Fibroblast of skin of abdomen (primary cell): ENCODE measurements around the gene KIRREL3.

Experiments
- DNase-seq: peaks from one replicate; pipeline ENCODE4 v3.0.0-alpha.2; 2013

KIRREL3 gene

GRCh38 chr11:126776119-126776518 lies 224.5 kb downstream of the KIRREL3 start:
- DNase-seq = no peak

DNA sequence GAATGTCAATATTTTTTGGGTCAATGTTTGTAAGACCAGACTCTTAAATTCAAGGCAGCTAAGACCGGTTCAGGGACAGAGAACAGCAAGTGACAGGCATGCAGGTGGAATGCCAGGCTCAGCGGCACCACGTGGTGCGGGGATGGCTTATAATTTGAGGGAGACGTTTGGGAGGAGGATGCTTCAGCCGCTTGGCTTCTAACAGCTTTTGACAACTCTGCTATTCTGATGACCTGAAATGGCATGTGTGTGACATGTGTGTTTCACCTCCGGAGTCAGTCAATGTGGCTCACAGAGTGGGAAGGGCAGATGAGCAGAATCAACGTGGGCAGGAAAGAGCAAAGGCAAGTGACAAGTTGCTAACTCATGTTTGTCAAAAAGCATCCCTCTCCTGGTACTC lies 228.3 kb downstream of the KIRREL3 start:
- DNase-seq = no peak

DNA sequence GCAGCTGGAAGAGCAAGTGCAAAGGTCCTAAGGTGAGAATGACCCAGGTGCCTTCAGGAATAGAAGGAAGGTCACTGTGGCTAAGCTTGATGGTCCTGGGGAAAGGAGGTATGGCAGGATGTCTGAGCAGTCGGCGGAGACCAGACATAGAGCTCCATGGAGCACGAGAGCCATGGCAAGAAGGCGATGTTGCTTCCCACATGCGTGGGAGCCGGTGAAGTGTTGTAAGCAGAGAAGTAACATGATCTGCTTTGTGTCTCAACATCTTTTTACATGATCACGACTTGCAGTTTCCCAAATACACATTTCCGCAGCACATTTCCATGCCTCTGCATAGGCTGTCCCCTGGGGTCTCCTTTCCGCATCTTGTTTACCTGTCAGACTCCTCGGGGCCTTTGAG lies 231.9 kb downstream of the KIRREL3 start:
- no peak for DNase-seq

DNA sequence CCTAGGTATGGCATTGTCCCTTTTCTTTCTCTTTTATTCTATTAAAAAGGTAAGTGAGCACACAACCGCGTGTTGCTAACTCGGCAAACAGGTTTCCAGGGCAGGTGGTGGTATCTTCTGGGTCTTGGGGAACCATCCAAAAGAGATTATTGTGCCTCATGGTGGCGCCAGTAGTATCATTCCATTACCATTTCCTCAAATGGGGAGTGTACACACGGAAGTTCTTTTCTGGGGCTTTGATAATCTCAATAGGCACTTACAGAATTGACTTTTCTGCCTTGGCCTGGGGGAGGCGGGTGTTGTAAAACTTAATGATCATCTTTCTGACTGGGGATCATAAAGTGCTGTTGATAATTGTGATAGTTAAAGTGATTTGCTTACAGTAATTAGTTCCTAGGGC lies 234.1 kb downstream of the KIRREL3 start:
- DNase-seq = no peak

DNA sequence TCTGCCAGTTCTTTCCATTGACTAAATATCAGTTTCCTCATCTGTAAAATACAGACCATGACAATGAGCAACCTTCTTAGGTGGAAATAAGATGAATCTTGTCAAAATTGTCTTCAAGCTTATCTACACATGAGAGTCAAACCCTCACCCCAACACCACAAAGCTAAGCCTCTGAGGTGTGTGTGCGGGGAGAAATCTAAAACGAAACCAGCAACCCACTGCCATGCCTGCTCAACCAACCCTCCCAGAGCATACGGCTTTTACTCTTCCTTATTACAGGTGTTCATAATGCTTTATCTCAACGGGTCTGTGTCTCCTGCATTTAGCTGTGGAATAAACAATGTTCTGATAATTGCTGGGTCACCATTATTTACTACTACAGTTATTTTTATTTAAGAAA lies 235.4 kb downstream of the KIRREL3 start:
- no peak for DNase-seq

DNA sequence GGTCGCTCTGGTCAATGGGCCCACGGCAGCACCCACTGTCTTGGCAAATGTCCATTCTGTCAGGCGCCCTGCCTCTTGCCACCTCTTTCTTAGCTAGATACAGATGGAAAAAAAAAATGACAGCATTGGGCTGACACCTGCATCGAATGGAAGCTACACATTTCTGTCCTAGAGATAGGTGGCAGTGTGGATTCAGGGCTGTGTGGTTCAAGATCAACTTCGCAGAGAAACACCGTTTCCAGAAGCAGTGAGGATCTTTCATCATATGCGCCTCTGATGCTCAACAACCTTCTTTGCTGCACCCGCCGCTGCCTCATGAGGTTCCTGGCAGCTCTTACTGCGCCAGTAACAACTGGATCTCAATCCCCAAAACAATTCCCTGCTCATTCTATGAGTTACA lies 236.3 kb downstream of the KIRREL3 start:
- peak; percentile 4 for DNase-seq

DNA sequence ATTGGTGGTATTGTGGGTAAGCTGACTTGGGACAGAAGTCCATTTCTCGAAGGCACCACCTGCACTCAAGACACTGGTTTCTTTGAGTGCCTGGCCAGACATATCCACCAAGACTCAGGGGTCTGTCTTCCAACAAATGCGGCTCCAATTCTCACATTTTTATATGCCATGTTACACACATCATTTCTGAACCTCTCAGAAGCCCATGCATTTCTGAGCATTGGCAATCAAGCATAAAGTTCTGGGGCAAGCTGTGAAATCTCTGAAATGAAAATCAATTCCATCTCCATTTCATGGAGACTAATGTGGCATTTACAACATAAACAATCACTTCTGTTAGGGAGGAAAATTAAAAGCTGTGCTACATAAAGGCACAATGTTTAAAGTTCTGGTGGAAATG lies 243.7 kb downstream of the KIRREL3 start:
- DNase-seq = no peak

GRCh38 chr11:126756421-126756820 lies 244.1 kb downstream of the KIRREL3 start:
- no peak for DNase-seq

GRCh38 chr11:126755526-126755925 lies 245.0 kb downstream of the KIRREL3 start:
- DNase-seq = no peak

GRCh38 chr11:126754591-126755426 lies 245.8 kb downstream of the KIRREL3 start:
- DNase-seq = no peak

DNA sequence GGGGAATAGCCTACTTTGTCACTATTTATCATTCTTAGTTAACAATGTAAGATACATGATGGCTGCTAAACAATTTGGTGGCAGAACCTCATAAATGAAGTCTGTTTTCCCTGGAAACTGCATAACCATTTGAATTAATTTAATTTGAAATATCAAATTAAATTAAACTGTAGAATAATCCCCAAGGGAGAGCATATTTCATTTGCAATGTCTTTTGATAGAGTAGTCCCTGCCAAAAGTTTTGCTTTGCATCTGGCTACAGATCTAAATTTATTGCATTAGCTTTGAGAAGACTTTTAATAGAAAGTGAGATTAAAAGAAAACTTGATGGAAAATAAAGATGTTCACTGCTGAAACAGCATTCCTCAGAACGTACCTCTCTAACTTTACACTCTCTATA lies 246.6 kb downstream of the KIRREL3 start:
- DNase-seq = no peak

GRCh38 chr11:126751242-126751641 lies 249.3 kb downstream of the KIRREL3 start:
- peak; percentile 60 for DNase-seq

DNA sequence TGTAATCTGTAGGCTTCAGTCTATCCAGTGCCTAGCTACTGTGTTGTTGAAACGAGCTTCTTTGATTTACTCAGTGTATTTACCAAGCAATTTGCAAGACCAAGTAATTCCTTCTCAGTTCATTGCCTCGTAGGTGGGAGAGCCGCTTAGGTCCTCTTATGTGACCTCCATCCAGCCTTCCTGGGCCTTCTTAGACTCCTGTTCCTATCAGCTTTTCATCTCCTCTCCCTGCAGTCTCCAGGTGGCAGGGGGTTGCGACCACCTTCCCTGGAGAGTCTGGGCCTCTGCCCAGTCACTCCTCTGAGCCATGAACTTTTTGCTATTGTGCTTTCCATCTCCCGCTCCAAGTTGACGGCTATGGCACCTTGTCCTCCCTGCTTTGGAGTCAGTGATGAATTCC lies 251.8 kb downstream of the KIRREL3 start:
- DNase-seq = no peak

DNA sequence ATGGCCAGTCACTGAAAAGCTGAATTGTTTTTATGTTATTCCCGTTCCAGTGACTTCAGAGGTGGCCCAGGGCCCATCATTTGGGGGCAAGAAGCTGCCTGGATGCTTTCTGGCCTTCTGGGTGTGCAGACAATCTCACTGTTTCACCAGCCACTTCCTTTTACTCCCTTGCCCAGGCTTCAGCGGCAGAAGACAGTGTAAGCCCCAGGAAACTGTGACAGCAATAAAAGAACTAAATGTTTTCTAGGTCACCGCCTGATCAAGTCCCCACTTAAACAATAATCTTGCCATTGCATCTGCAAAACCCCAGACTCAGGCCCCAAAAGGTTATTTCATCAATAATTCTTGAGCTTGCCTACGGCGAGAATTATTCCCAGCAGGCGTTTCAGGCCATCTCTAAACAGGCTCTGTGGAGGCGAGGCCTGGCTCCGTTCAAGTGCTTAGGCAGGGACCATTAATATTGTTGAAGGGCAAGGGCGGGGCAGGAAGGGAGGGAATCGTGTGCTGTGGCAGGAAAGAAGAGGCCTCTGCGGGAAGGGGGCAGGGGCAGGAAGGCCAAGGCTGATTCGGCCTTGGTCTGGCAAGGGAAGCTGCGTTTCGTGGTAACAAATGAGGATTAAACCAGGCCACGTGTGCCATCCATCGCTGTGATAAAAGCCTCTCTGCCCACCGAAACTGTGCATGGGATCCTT lies 252.3 kb downstream of the KIRREL3 start:
- DNase-seq = no peak

DNA sequence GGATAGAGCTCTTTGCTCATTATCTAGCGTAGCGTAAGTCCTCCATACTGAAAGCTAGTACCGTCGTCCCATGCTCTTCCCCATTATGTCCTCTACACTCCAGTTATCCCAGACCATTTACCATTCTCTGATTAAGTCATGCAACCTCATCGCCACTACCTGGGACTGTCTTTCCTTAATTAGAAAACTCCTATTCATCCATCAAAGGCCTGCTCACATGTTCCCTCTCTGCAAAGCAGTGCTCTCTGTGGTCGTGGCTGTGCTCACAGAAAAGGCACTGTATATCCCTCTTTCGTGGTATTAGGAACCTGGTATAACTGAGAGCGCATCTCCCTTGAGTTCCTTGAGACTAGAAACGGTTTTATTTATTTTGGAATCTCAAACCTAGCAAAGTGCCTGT lies 253.3 kb downstream of the KIRREL3 start:
- no peak for DNase-seq

DNA sequence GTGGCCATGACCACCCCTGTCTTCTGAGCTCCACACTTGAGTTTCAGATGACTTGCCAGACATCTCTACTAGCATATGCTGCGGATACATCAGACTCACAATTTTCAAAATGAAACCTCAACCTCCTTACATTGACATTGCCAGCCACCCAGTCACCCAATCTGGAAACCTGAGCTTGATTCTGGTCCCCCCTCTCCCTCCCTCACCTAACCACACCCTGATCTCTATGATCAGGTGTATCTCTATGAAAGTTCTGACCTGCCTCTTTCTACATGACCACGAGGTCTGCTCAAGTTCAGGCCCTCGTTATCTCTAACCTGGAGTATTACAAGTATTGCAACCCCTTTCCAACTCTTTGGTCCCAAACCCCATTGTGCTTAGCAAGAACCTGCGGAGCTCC lies 254.1 kb downstream of the KIRREL3 start:
- no peak for DNase-seq

GRCh38 chr11:126744699-126745098 lies 255.9 kb downstream of the KIRREL3 start:
- DNase-seq = no peak

- DNase-seq = peak; percentile 48
Measured at GRCh38 chr11:126743628-126744027, 256.9 kb downstream of the KIRREL3 start.

GRCh38 chr11:126742582-126742981 lies 258.0 kb downstream of the KIRREL3 start:
- no peak for DNase-seq

DNA sequence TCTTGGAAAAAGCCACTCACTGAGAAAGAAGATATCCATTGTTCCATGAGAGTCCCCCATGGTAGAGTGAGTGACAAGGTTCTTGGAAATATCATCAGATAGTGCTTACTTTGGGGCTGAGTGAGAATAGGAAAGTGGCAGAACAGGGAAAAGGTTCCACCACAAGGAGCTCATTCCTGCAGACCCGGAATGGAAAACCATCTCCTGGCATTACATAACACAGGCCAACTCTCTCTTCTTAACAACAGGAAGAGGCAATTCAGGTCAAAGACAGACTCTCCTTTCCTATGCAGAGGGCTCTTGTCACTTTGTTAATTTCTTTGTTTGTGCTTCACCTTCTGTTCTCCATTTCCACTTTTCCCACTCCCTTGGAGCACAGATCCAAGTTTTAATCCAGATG lies 259.7 kb downstream of the KIRREL3 start:
- DNase-seq = no peak

GRCh38 chr11:126739499-126740145 lies 260.9 kb downstream of the KIRREL3 start:
- DNase-seq = peak; percentile 38

- DNase-seq = no peak
Measured at GRCh38 chr11:126738295-126739031, 262.1 kb downstream of the KIRREL3 start.
